K562 (cell line): ENCODE results near the gene LEMD3. TPM values are rescaled to one million over a fixed set of nuclear protein-coding genes. Genes with fewer than 3 reads are reported as not detected.

Experiments used
- ATAC-seq: fragments of 200-7000 bp; cut with Tn5 transposase; 3 replicates; pipeline ENCODE4 v1.9.1; 2020; ENCODE audit warnings: moderate library complexity
- BruUV-seq: library from RNA; stranded (reverse); fragments of 400-500 nt; replicated peaks from 2 replicates; lab custom pipeline; 2021; lab: Mats Ljungman, UMichigan
- CTCF ChIA-PET: fragments of 300-600 bp; formaldehyde crosslinking; extraction: SDS; loops from one replicate; lab custom pipeline; 2021; ENCODE audit warnings: low intra/inter-chr PET ratio; lab: Yijun Ruan, JAX
- POLR2A ChIA-PET: fragments of 300-600, 350-650 bp; sonication (Branson Sonifier 250); formaldehyde crosslinking; extraction: SDS; loops from one replicate; lab custom pipeline; 2021; ENCODE audit warnings: antibody characterized with exemption, inconsistent platforms; lab: Yijun Ruan, JAX
- DNase-seq, 4 experiments: peaks; one replicate each; pipeline versions ENCODE4 v3.0.0 to v3.0.0-alpha.2; 2011 to 2018; ENCODE audit warnings: low spot score in 3 of 4, mixed read lengths in 3 of 4; ENCODE audit errors: extremely low read depth in 1 of 4
- FAIRE-seq: peaks from 2 replicates; lab custom pipeline; 2011; peaks lifted over from hg19 to GRCh38; lab: Jason Lieb, UNC
- H2AFZ ChIP-seq: 2 replicates; pipeline ENCODE4 v1.6.0; 2011; ENCODE audit warnings: low read depth, low read length, control low read depth, inconsistent platforms
- H3K27ac ChIP-seq: fragments of 200-600 bp; 3 replicates; pipeline ENCODE4 v1.8.0; 2011; ENCODE audit warnings: low read depth, mild to moderate bottlenecking, control low read depth, inconsistent platforms, low read length, moderate library complexity, mixed read lengths; ENCODE audit errors: extremely low read depth
- H3K27me3 ChIP-seq, 2 experiments: fragments of 300-600 bp in 1 of 2; 2 replicates in 1 of 2; 3 replicates in 1 of 2; pipeline versions ENCODE4 v1.6.0 to v1.8.0; 2011; ENCODE audit warnings: inconsistent platforms in 2 of 2, low read length in 2 of 2, mild to moderate bottlenecking in 1 of 2, mixed read lengths in 1 of 2, moderate library complexity in 1 of 2; ENCODE audit not compliant: control insufficient read depth in 2 of 2, insufficient read depth in 2 of 2
- H3K36me3 ChIP-seq: fragments of 300-600 bp; 3 replicates; pipeline ENCODE4 v1.8.0; 2011; ENCODE audit warnings: mild to moderate bottlenecking, low read length, inconsistent platforms; ENCODE audit not compliant: control insufficient read depth, insufficient read depth
- H3K4me1 ChIP-seq, 2 experiments: fragments of 200-600 bp in 1 of 2; replicated peaks in 1 of 2; 2 replicates in 1 of 2; 3 replicates in 1 of 2; pipeline versions ENCODE4 v1.5.1 to v1.8.0; 2011; ENCODE audit warnings: inconsistent platforms in 2 of 2, low read length in 2 of 2, mild to moderate bottlenecking in 1 of 2, mixed read lengths in 1 of 2, moderate library complexity in 1 of 2; ENCODE audit not compliant: control insufficient read depth in 2 of 2, insufficient read depth in 2 of 2
- H3K4me2 ChIP-seq: 2 replicates; pipeline ENCODE4 v1.6.1; 2011; ENCODE audit warnings: low read length, control low read depth, inconsistent platforms, mixed read lengths; ENCODE audit not compliant: insufficient read depth
- H3K4me3 ChIP-seq: fragments of 200-600 bp; sonication (generic), shearing (Covaris generic); 2 replicates; pipeline ENCODE4 v1.5.1; 2016; ENCODE audit warnings: control low read depth, inconsistent platforms
- H3K79me2 ChIP-seq: fragments of 200-600 bp; 3 replicates; pipeline ENCODE4 v1.8.0; 2011; ENCODE audit warnings: low read length, inconsistent platforms; ENCODE audit not compliant: control insufficient read depth, insufficient read depth
- H3K9ac ChIP-seq, 2 experiments: 2 replicates each; pipeline versions ENCODE4 v1.6.0 to v1.6.1; 2011; ENCODE audit warnings: low read depth in 2 of 2, low read length in 2 of 2, control low read depth in 1 of 2, inconsistent platforms in 1 of 2, mild to moderate bottlenecking in 1 of 2, mixed read lengths in 1 of 2; ENCODE audit not compliant: insufficient read depth in 1 of 2
- H3K9me1 ChIP-seq: one replicate; pipeline ENCODE4 v1.6.0; 2011; ENCODE audit warnings: inconsistent platforms, mild to moderate bottlenecking, low read length, moderate library complexity; ENCODE audit not compliant: control insufficient read depth, insufficient read depth
- H3K9me3 ChIP-seq: replicated peaks from 2 replicates; pipeline ENCODE4 v1.5.1; 2011; ENCODE audit warnings: low read depth, low read length, inconsistent platforms; ENCODE audit not compliant: control insufficient read depth, insufficient read depth
- H4K20me1 ChIP-seq: replicated peaks from 2 replicates; pipeline ENCODE4 v1.6.1; 2011; ENCODE audit warnings: low read length, inconsistent platforms, mixed read lengths; ENCODE audit not compliant: control insufficient read depth, insufficient read depth
- GTF3C2 ChIP-seq: IDR thresholded peaks from 3 replicates; pipeline ENCODE4 v1.6.1; 2011; ENCODE audit warnings: borderline replicate concordance, mild to moderate bottlenecking, moderate library complexity; ENCODE audit not compliant: insufficient read length; ENCODE audit errors: extremely low read depth
- LEF1 ChIP-seq: fragments of 450-650 bp; IDR thresholded peaks from 2 replicates; pipeline ENCODE4 v1.6.1; 2016; ENCODE audit warnings: mild to moderate bottlenecking
- MBD1 ChIP-seq: fragments of 250-450 bp; sonication (Bioruptor Pico); IDR thresholded peaks from 2 replicates; pipeline ENCODE4 v1.8.0; 2022; ENCODE audit warnings: inconsistent platforms
- NCOA4 ChIP-seq: fragments of 450-650 bp; IDR thresholded peaks from 2 replicates; pipeline ENCODE4 v1.6.1; 2018; ENCODE audit warnings: mild to moderate bottlenecking; ENCODE audit not compliant: partially characterized antibody
- RHOXF2B ChIP-seq: fragments of 250-450 bp; sonication (Bioruptor Pico); conservative IDR thresholded peaks from 2 replicates; pipeline ENCODE4 v1.5.1; 2021
- THAP7 ChIP-seq: fragments of 250-450 bp; sonication (Bioruptor Pico); IDR thresholded peaks from 2 replicates; pipeline ENCODE4 v1.5.0; 2021
- UBTF ChIP-seq, 2 experiments: IDR thresholded peaks; 2 replicates each; pipeline ENCODE4 v1.6.1; 2012; ENCODE audit warnings: improper control_type of control experiment in 2 of 2, low read depth in 2 of 2, low read length in 2 of 2, borderline replicate concordance in 1 of 2
- ZFP1 ChIP-seq: fragments of 450-650 bp; formaldehyde crosslinking; IDR thresholded peaks from 2 replicates; pipeline ENCODE4 v1.4.0; 2020; ENCODE audit warnings: mild to moderate bottlenecking, mixed read lengths
- ZNF175 ChIP-seq: fragments of 200-800 bp; sonication (Bioruptor generic); IDR thresholded peaks from 2 replicates; pipeline ENCODE4 v1.6.1; 2016; ENCODE audit warnings: low read depth, mild to moderate bottlenecking, missing genetic modification characterization, missing compliant biosample characterization
- ZNF280B ChIP-seq: fragments of 250-450 bp; sonication (Bioruptor Pico); IDR thresholded peaks from 2 replicates; pipeline ENCODE4 v1.5.1; 2021; ENCODE audit warnings: mild to moderate bottlenecking
- ZNF282 ChIP-seq: sonication (generic); formaldehyde crosslinking; IDR thresholded peaks from 2 replicates; pipeline ENCODE4 v1.8.1; 2023; ENCODE audit warnings: missing genetic modification reagents
- ZNF41 ChIP-seq: fragments of 250-450 bp; sonication (Bioruptor Pico); conservative IDR thresholded peaks from 2 replicates; pipeline ENCODE4 v1.4.0; 2020; ENCODE audit warnings: mild to moderate bottlenecking
- ZZZ3 ChIP-seq: fragments of 450-650 bp; IDR thresholded peaks from 2 replicates; pipeline ENCODE4 v1.6.1; 2016; ENCODE audit warnings: antibody characterized with exemption, mild to moderate bottlenecking, moderate library complexity
- WGBS: fragments of 100-300 bp; shearing (Covaris generic); methylation state at CpG from one replicate; pipeline ENCODE4 v1.1.6; 2016; ENCODE audit warnings: low coverage, mixed read lengths; ENCODE audit not compliant: insufficient coverage; ENCODE audit errors: missing lambda C conversion rate; 5-methylcytosine and 5-hydroxymethylcytosine counted together
- in situ Hi-C: fragments of 300-500 bp; cut with MboI; formaldehyde crosslinking; loops from 4 replicates; pipeline ENCODE4 v1.15.0; 2018; ENCODE audit warnings: inconsistent platforms, mixed read lengths
- intact Hi-C: fragments of 100-400 bp; cut with micrococcal nuclease; formaldehyde crosslinking; loops from 2 replicates; pipeline ENCODE4 v1.14.2; 2022
- polyA plus RNA-seq, 8 experiments: library from polyadenylated mRNA; depleted of rRNA in 4 of 8; stranded (reverse) in 5 of 8; unstranded in 3 of 8; fragments of >200 nt; fragmentation: Nextera tagmentation in 2 of 8; fragmentation: Illumina TruSeq in 1 of 8; extraction: Ambion mirVana in 2 of 8; extraction: Trizol in 1 of 8; gene quantifications; 2 replicates each; pipeline versions ENCODE4 v1.2.1 to v1.2.3, GENCODE V29; 2011 to 2014; ENCODE audit warnings: inconsistent platforms in 1 of 8, missing spikeins in 1 of 8
- total RNA-seq, 7 experiments: library from RNA; depleted of rRNA in 6 of 7; stranded (reverse); fragments of >200 nt in 6 of 7; fragmentation: Illumina TruSeq in 2 of 7; extraction: Trizol in 2 of 7; gene quantifications; 2 replicates each; pipeline versions ENCODE4 v1.2.1 to v1.2.3, GENCODE V29; 2011 to 2021; ENCODE audit warnings: low replicate concordance in 1 of 7

Gene LEMD3
- total and polyA plus RNA-seq, 9 of the 15 experiments (the other 6 are each of a cell fraction or from before 2014, with no cell fraction given): 6.8 to 37.4 (median 17.2) TPM

- H3K9me3 ChIP-seq: no peaks in the 10 kb centered on the region
- no peak overlapping the region for H3K4me3 ChIP-seq
- no peaks in the 10 kb centered on the region for H3K4me1 ChIP-seq
- no peaks in the 10 kb centered on the region for H3K79me2 ChIP-seq
- H2AFZ ChIP-seq: no peak overlapping the region
- WGBS: 58% methylated on average over 3 of the region's 3 CpGs
- H4K20me1 ChIP-seq: no peaks in the 10 kb centered on the region
- H3K36me3 ChIP-seq: peaks cover 28% of the 10 kb centered on the region; the same call in 1 of the 3 replicates
- ATAC-seq: no peak
- H3K27ac ChIP-seq: no peak overlapping the region
- in situ Hi-C loops (no loop called here), intact Hi-C loops (loop anchor here (10.0 kb wide), 1 partner anchor 114 kb away; the partner anchor contains the start of gene WIF1)
- ChIA-PET POLR2A (interaction anchor here (1.1 kb wide), 1 partner anchor 105 kb away, joined by 3 read pairs; no protein-coding TSS in a partner anchor), CTCF (no interaction called here)
- BruUV-seq: no TSS peak
- FAIRE-seq: peak; percentile 63
- no peaks in the 10 kb centered on the region for H3K27me3 ChIP-seq
- no peak for DNase-seq
- no peak overlapping the region for H3K9ac ChIP-seq
- H3K4me2 ChIP-seq: no peak overlapping the region
- no peaks in the 10 kb centered on the region for H3K9me1 ChIP-seq
- TF ChIP-seq ZZZ3: no peak
- no peak for TF ChIP-seq LEF1
- no peak for TF ChIP-seq ZNF41 (CRISPR knock-in tag)
- TF ChIP-seq ZNF280B (CRISPR knock-in tag): no peak
- no peak for TF ChIP-seq ZFP1
- no peak for TF ChIP-seq ZNF175 (CRISPR knock-in tag)
- TF ChIP-seq ZNF282 (CRISPR knock-in tag): no peak
- no peak for TF ChIP-seq NCOA4
- TF ChIP-seq THAP7 (CRISPR knock-in tag): no peak
- no peak for TF ChIP-seq RHOXF2B (CRISPR knock-in tag)
- TF ChIP-seq MBD1: no peak
- no peak for TF ChIP-seq GTF3C2
- no peak for TF ChIP-seq UBTF (IDR thresholded peaks at IDR 0.05; ENCODE audit: borderline replicate concordance in 1 of 2, low read depth in 2 of 2, low read length in 2 of 2)
Measured at GRCh38 chr12:65238609-65239008, 69.2 kb downstream of the LEMD3 start.
